ENCODE data around the gene SCNN1G.
"Not testable (repeated sequence)": the region's sequence is repeated elsewhere in the genome, so short reads cannot be mapped to it uniquely, and the experiment has no call there.

SCNN1G gene

DNA sequence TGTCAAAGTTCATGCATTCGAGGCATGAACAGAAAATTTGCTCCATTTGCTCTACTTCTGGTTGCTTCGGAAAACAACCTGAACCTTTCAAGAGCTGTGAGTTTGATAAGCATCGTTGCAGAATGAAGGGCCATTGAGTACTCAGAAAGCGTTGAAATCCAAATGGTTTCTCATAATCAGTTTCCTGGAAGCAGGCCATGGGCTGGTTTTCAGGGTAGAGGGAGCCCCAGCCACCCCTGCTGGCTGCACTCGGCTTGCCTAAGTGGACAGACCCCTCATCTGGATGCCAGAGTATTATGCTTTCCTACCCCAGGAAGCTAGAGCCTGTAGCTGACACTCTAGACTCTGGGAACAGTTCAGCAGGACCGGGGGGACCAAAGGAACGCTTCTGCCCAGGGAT, 24.4 kb downstream of the SCNN1G start:
- DNase-seq: no peak

DNA sequence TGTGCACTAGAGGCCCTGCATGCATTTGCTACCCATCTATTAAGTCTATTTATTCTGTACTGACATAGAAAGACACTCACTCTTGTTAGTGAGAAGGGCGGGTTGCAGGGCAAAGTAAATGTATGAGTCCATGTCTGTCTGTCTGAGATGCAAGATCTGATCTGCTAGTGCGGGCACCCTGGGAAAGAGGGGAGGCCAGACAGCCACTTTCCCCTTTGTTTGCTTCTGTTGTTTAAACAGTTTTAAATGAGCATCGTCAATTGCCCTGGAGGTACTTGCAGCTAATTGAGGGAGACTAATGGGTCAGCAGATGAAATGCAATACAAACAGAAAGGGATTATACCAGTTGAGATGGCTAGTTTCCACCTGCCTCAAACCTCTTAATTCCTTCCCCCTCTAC, 24.9 kb downstream of the SCNN1G start:
- DNase-seq: no peak

- no peak for DNase-seq
Observed at GRCh38 chr16:23209606-23210005, 27.1 kb downstream of the SCNN1G start.

- DNase-seq: no peak
Observed at GRCh38 chr16:23213831-23214230, 31.3 kb downstream of the SCNN1G start.

DNA sequence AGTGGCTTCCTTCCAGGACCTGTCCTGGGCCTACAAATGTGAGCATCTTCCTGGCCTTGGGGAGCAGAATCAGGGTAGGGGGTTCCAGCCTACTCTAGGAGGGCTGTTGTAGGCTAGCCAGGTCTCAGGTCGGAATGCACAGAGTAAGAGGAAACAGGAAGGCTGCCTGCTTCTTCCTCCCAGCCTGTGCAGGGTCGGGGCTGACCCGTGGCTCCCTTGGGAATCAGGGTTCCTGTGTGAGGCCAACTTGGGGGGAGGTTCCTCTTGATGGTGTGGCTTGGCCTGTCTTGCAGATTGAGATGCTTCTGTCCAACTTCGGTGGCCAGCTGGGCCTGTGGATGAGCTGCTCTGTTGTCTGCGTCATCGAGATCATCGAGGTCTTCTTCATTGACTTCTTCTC, 32.3 kb downstream of the SCNN1G start:
- no peak for DNase-seq

- DNase-seq: no peak
Observed at GRCh38 chr16:23215435-23215834, 32.9 kb downstream of the SCNN1G start.

GRCh38 chr16:23216658-23217246, 34.2 kb downstream of the SCNN1G start:
- no peak for DNase-seq

- no peak for DNase-seq
Observed at GRCh38 chr16:23217646-23218045, 35.1 kb downstream of the SCNN1G start.

DNA sequence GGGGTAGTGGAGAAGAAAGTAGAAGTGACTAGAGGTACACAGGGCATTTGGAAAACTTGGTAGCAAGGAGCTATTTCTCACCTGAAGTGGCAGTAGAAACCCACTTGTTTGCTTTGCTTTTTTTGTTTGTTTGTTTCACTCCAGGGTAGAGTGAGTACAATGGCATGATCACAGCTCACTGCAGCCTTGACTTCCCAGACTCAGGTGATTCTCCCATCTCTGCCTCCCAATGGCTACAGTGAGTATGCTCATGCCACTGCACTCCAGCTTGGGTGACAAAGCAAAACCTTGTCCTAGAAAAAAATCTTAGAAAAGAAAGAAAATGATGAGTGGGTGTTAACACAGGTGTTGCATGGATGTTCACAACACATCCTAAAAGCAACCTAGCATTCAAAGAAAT, 40.4 kb downstream of the SCNN1G start:
- no peak for DNase-seq

DNA sequence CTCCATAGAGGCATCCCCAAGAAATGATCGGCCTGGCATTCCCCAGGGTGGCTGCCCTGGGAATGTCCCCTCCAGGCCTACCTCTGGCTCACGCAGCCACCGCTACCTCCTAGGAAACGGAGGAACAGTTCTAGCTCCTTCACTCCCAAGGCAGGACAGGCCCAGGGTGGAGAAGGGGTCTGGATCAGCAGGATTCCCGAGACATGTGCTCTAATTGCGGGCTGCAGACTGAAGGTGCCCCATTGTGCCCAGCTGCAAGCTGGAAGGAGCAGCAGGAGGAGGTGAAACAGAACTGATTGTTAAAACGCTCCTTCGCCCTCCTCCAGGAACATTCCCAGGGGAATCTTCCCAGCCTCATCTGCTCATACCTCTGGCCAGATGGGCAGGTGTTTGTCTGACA, 40.8 kb downstream of the SCNN1G start:
- no peak for DNase-seq

GRCh38 chr16:23225109-23225508, 42.6 kb downstream of the SCNN1G start:
- no peak for DNase-seq

DNA sequence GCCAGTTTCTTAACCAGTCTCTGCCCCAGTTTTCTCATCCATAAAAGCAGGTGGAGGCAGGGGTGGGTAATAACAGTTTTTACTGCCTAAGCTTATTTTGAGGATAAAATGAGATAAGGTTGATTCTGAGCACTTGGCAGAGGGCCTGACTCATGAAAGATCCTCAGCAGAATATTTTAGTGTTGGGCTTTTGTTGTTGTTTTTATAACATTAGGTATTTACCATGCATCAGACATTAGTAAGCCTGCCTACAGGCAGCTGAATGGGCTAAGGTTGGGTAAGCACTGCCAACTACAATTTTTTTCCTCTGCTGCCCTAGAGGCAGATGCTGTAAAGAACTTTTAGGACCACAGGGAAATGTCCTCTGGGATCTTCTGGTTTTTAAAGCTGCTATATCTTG, 43.1 kb downstream of the SCNN1G start:
- no peak for DNase-seq

DNA sequence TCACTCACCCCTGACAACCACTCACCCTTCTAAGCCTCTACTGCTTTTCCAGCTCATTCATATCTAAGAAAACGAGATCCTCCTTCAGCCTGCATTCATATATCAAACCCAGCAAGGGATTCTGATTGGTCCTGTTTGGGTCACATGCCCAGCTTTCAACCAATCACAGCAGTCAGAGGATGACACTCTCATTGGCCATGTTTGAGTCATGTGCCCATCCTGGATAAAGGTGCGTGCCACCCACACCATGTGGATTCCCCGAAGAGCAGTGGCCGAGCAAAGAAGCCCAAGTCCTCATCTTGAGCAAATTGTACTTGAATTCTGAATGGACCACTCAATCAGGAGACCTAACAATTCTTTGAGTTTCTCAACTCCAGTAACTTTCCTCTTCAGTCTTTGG, 45.0 kb downstream of the SCNN1G start:
- no peak for DNase-seq

DNA sequence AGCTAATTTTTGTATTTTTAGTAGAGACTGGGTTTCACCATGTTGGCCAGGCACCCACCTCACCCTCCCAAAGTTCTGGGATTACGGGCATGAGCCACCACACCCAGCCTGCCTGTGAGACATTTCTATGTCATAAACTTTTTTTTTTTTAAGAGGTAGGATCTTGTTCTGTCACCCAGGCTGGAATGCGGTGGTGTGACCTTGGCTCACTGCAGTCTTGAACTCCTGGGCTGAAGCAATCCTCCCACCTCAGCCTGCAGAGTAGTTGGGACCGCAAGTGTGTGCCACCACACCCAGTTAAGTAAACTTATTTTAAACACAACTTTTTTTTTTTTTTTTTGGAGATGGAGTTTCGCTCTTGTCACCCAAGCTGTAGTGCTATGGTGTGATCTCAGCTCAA, 47.2 kb downstream of the SCNN1G start:
- no peak for DNase-seq

DNA sequence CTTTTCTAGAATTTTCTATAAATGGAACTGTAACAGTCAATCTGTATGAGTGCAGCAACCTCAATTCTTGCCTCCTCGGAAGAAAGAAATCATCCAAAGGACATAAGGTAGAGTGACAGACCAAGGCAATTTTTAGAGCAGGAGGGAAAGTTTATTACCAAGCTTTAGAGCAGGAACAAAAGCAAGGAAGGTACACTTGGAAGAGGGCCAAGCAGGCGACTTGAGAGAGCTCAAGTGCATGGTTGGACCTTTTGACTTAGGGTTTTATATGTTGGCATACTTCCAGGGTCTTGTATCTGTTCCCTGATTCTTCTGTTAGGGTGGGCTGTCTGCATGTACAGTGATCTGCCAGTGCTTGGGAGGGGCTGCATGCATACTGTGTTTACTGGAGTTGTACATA, 50.3 kb downstream of the SCNN1G start:
- DNase-seq: no peak

GRCh38 chr16:23235176-23235575, 52.6 kb downstream of the SCNN1G start:
- DNase-seq: no peak

DNA sequence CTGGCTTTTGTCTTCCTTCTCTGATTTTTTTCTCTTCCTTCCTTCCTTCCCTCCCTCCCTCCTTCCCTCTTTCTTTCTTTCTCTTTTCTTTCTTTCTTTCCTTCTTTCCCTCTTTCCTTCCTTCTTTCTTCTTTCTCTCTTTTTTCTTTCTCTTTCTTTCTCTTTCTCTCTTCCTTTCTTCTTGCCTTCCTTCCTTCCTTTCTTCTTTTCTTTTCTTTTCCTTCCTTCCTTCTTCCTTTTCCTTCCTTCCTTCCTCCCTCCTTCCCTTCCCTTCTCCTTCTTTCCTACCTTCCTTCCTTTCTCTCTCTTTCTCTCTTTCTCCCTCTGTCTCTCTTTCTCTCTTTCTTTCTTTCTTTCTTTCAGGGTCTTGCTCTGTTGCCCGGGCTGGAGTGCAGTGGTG, 54.4 kb downstream of the SCNN1G start:
- DNase-seq: no peak

DNA sequence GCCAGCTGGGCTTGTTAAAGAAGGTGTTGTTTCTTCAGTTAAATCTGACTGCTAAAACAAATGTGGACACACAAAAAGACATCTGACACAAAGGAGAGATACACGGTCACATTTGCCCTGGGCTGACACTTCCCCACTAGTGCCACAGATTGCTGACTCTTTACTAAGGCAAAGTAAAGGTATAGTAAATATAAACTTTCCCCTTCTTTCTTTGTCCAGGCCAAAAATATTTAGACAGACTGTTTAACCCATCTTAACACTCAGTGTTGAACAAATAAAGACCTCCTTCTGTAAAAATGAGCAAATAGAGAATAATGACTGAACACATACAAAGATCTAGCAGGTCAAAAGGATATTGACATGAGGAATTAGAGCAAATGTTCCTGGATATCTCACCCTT, 58.4 kb downstream of the SCNN1G start:
- DNase-seq: no peak

DNA sequence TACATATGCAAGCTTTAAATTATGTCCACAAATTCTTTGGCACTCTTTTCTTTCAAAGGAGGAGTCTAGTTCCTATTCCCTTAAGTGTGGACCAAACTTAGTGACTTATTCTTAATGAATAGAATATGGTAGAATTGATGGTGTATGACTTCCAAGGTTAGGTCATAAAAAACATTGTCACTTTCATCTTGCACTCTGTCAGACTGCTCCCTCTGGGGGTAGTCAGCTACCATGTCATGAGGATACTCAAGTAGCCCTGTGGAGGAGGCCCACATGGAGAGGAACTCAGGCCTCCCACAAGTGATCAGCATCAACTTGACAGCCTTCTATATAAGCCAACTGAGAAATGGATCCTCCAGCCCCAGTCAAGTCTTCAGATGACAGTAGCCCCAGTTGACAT, 61.6 kb downstream of the SCNN1G start:
- no peak for DNase-seq

GRCh38 chr16:23245268-23245667, 62.7 kb downstream of the SCNN1G start:
- DNase-seq: no peak

GRCh38 chr16:23248261-23249194, 66.0 kb downstream of the SCNN1G start:
- DNase-seq: no peak

DNA sequence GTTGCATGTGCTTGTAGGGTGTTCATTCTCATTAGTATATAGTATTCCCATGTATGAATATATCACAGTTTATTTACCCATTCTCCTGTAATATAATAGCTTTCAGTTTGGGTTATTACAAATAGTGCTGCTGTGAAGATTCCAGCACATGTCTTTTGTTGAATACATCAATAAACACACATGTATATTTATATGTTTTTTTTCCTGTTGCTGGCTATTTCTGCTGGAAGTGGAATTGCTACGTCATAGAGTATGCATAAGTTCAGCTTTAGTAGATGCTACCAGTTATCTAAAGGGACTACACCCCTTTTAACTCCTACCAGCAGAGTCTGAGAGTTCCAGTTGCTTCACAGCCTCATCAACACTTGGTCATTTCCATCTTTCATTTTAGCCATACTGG, 67.3 kb downstream of the SCNN1G start:
- no peak for DNase-seq

DNA sequence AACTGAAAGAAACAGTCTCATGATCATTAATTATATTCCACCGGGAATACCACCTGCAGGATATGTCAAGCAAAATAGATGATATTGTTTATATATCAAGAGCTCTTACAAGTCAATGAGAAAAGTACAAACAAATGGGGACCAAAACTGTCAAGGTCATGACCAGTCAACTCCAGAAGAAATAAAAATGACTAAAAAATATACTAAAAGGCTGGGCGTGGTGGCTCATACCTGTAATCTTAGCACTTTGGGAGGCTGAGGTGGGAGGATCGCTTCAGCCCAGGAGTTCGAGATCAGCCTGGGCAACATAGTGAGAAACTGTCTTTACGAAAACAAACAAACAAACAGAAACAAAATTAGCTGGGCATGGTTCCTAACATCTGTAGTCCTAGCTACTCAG, 69.8 kb downstream of the SCNN1G start:
- DNase-seq: no peak

DNA sequence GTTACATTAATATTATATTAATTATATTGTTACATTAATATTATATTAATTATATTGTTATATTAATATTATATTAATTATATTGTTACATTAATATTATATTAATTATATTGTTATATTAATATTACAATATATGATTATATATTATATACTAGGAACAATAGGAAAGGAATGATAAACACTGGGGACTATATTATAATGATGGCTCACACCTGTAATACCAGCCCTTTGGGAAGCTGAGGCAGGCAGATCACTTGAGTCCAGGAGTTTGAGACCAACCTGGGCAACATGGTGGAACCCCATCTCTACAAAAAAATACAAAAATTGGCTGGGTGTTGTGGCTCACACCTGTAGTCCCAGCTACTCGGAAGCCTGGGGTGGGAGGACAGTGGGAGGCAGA, 71.1 kb downstream of the SCNN1G start:
- DNase-seq: not testable (repeated sequence)

DNA sequence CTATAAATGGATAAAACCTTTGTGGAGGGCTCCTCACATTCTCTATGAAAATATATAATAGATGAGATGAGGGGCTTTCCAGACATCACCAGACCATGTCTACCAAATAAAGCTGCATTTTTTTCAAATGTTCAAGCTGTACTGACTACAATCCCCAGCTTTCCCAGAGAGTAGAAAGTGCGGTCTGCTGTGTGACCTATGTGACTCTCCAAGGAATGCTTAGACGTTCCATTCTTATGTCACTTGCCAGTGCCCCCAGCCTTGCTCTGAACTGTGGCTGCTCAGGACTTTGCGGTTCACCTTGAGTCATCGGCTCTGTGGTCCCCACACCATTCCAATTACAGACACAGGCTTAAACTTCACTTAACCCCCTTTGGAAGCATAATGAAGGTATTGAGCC, 71.8 kb downstream of the SCNN1G start:
- no peak for DNase-seq

Measured in activated CD8-positive, alpha-beta memory T cell treated with anti-CD3 and anti-CD28 coated beads, Interleukin-2, amount 50 U/mL, for 4 hours (primary cell).